Endothelial cell (in vitro differentiated cells): ENCODE results near the gene CHMP1B. TPM values are rescaled to one million over a fixed set of nuclear protein-coding genes. Genes with fewer than 3 reads are reported as not detected.

Source experiments
- DNase-seq: peaks from one replicate; pipeline ENCODE4 v3.0.0; 2021; ENCODE audit warnings: low spot score
- H3K27ac Mint-ChIP-seq: one replicate; pipeline ENCODE4 v1.8.0; 2021; ENCODE audit warnings: mixed read lengths, inconsistent platforms; ENCODE audit not compliant: unreplicated experiment
- H3K27me3 Mint-ChIP-seq: one replicate; pipeline ENCODE4 v1.8.0; 2021; ENCODE audit warnings: mild to moderate bottlenecking, moderate library complexity, mixed read lengths, inconsistent platforms; ENCODE audit not compliant: unreplicated experiment
- H3K36me3 Mint-ChIP-seq: one replicate; pipeline ENCODE4 v1.8.0; 2021; ENCODE audit warnings: mild to moderate bottlenecking, low read depth, mixed read lengths, inconsistent platforms; ENCODE audit not compliant: unreplicated experiment
- H3K4me1 Mint-ChIP-seq: one replicate; pipeline ENCODE4 v1.8.0; 2021; ENCODE audit warnings: mild to moderate bottlenecking, mixed read lengths, inconsistent platforms; ENCODE audit not compliant: unreplicated experiment
- H3K4me3 Mint-ChIP-seq: one replicate; pipeline ENCODE4 v1.8.0; 2021; ENCODE audit warnings: mild to moderate bottlenecking, mixed read lengths, inconsistent platforms; ENCODE audit not compliant: unreplicated experiment
- H3K9me3 Mint-ChIP-seq: one replicate; pipeline ENCODE4 v1.8.0; 2021; ENCODE audit warnings: mixed read lengths, inconsistent platforms; ENCODE audit not compliant: unreplicated experiment
- total RNA-seq: library from RNA; stranded (reverse); fragmentation: NEBNext Ultra II Directional; extraction: Animal tissue kit (Norgen Biotek cat#: 25700); gene quantifications from one replicate; pipeline ENCODE4 v1.2.1, GENCODE V29; 2021; ENCODE audit not compliant: unreplicated experiment
- TF ChIP-seq, protein P1 (sequence below): fragments of 200-600 bp; sonication (generic); IDR thresholded peaks from one replicate; pipeline ENCODE4 v1.5.0; 2021; ENCODE audit warnings: antibody characterized with exemption; ENCODE audit not compliant: unreplicated experiment

Gene CHMP1B
- total RNA-seq, 1 donor from 2014 or later = 38.5 TPM

DNA sequence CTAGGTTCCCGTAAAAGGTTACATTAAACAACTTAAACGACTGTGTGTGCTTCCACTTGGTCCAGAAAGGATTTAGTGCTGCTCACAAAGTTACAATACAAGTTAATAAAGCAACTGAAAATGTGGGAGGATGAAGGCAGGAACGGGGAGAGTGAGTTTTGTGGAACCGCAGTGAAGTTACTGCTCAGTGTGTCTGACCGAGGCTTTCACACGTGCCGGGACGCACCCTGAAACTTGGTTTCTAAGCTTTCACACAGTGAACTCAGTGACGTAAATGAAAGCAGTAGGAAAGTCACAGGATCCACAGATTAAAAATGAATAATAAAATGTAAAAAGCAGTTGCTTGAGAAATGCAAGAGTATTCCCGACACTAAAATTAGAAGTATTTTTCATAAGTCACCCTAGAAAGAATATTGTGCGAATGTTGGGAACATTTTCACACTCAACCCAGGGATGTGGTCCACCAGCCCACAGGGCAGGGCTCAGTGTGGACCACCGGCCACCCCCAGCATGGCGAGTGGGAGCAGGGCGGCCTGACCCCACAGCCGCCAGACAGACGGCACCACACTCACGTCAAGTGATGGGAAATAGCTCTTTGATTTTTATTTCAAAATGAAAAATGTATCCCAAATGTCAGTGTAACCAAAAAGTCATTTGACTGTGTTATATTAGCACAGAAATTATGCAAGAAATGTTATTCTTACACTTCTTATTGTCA lies 32.6 kb upstream of the CHMP1B start:
- Mint-ChIP-seq H3K36me3 (no peaks in the 10 kb centered on the region), H3K4me3 (no peak overlapping the region), H3K4me1 (no peaks in the 10 kb centered on the region), H3K27me3 (no peaks in the 10 kb centered on the region), H3K27ac (no peak overlapping the region), H3K9me3 (no peaks in the 10 kb centered on the region)
- DNase-seq = no peak
- TF ChIP-seq, protein P1, sequence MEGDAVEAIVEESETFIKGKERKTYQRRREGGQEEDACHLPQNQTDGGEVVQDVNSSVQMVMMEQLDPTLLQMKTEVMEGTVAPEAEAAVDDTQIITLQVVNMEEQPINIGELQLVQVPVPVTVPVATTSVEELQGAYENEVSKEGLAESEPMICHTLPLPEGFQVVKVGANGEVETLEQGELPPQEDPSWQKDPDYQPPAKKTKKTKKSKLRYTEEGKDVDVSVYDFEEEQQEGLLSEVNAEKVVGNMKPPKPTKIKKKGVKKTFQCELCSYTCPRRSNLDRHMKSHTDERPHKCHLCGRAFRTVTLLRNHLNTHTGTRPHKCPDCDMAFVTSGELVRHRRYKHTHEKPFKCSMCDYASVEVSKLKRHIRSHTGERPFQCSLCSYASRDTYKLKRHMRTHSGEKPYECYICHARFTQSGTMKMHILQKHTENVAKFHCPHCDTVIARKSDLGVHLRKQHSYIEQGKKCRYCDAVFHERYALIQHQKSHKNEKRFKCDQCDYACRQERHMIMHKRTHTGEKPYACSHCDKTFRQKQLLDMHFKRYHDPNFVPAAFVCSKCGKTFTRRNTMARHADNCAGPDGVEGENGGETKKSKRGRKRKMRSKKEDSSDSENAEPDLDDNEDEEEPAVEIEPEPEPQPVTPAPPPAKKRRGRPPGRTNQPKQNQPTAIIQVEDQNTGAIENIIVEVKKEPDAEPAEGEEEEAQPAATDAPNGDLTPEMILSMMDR = no peak

DNA sequence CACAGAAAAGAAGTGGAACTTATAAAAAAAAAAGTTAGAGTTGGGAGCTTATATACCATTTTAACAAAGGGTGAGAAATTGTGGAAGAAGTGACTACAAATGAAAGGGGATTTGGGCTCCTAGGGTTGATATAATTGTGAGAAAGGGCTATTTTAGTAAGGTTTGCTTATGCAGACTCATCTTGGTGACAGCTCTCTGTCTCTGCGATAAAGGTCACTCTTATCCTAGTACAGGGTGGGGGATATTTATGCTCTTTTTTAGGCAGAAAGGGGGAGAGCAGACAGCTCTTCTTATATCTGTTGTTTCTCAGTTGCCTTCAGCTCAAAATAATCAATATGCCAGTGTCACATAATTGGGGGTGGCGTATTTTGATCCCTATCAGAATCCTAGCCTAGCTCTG lies 31.3 kb upstream of the CHMP1B start:
- Mint-ChIP-seq H3K4me3 (no peak overlapping the region), H3K9me3 (no peaks in the 10 kb centered on the region), H3K4me1 (no peaks in the 10 kb centered on the region), H3K27me3 (no peaks in the 10 kb centered on the region), H3K36me3 (no peaks in the 10 kb centered on the region), H3K27ac (no peak overlapping the region)
- TF ChIP-seq, protein P1 = no peak
- DNase-seq = no peak

DNA sequence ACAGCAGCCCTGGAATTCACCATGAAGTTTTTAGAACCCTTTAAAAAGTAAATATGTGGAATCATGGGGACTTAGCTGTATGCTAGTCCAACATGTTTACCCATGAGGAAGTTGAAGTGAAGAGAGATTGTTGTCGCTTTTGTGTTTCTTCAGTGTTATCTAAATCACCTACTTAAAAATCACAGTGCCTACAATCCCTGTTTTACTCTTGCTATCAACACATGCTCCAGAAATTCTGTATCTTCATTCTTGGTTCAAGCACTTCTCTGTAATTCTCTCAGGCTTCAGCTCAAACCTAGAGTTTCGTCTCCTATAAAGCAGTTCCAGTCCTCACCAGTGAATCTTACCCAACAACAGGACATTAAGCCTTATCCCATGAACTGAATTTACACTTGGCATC lies 30.5 kb upstream of the CHMP1B start:
- Mint-ChIP-seq H3K27me3 (no peaks in the 10 kb centered on the region), H3K9me3 (no peaks in the 10 kb centered on the region), H3K4me1 (no peaks in the 10 kb centered on the region), H3K4me3 (no peak overlapping the region), H3K27ac (no peak overlapping the region), H3K36me3 (no peaks in the 10 kb centered on the region)
- no peak for DNase-seq
- TF ChIP-seq, protein P1 = no peak

DNA sequence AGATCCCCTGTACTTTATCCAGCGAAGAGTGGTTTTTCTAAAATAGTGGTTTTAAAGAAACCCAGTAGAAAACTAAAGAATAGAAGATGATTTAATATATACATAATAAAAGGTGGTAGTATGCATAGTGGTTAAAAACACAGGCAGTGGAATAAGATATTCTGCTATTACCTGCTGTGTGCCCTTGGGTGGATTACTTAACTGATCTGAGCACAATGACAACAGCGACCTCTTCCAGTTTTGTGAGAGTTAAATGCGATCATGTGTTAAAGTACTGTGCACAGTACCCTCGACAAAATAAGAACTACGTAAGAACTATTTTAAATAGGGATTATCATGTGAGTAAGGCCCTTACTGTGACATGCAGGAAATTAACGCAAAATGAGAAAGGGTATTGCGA lies 30.0 kb upstream of the CHMP1B start:
- Mint-ChIP-seq H3K36me3 (no peaks in the 10 kb centered on the region), H3K4me3 (no peak overlapping the region), H3K4me1 (no peaks in the 10 kb centered on the region), H3K27me3 (no peaks in the 10 kb centered on the region), H3K9me3 (no peaks in the 10 kb centered on the region), H3K27ac (no peak overlapping the region)
- TF ChIP-seq, protein P1 = no peak
- no peak for DNase-seq

DNA sequence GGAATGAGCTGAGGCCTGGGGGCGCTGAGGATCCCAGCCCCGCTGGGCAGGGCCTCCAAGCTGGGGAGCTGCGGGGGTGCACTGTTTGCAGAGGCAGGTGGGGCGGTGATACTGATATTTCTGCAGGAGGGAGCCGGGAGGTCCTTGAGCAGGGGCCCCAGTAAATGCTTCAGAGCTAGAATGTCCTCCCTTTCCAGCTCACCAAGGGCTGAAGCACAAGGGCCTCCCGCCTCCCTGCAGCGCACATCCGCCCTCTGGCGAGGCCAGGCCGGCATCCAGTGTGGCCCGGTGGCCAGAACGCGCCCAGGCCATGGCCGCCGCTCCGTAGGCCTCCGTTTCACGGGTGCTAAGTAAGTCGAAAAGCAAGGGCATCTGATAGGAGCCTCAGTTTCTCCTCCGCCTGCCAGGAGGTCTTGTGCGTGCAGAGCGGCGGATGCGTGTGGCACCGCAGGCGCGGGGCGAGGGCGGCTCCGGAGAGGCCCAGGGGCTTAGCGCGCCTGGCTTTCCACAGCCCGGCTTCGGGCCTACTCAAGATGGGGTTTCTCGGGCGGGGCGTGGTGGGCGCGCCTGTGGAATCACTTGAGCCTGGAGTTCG lies 29.5 kb upstream of the CHMP1B start:
- H3K27me3 Mint-ChIP-seq = peaks cover 1% of the 10 kb centered on the region
- TF ChIP-seq, protein P1 = no peak
- no peak overlapping the region for H3K27ac Mint-ChIP-seq
- H3K9me3 Mint-ChIP-seq = no peaks in the 10 kb centered on the region
- H3K4me3 Mint-ChIP-seq = no peak overlapping the region
- H3K4me1 Mint-ChIP-seq = no peaks in the 10 kb centered on the region
- no peak for DNase-seq
- H3K36me3 Mint-ChIP-seq = no peaks in the 10 kb centered on the region
